Adrenal gland (tissue), 5 donors: ENCODE results near the gene FBXL7.

Experiments used
- POLR2A ChIP-seq, 2 donors: fragments of 450-650 bp; IDR thresholded peaks; one replicate each; pipeline ENCODE4 v1.6.1; 2017; ENCODE audit warnings: antibody characterized with exemption in 2 of 2, mild to moderate bottlenecking in 2 of 2, moderate library complexity in 1 of 2
- TF ChIP-seq, protein P1 (sequence below), 6 experiments: fragments of 450-650 bp in 4 of 6; fragments of 200-600 bp in 2 of 6; sonication (generic) in 1 of 6; IDR thresholded peaks; 1 replicate in 5 of 6; 2 replicates in 1 of 6; pipeline versions ENCODE4 v1.5.1 to v1.8.0; 2016 to 2021; ENCODE audit warnings: antibody characterized with exemption in 6 of 6, mild to moderate bottlenecking in 2 of 6, moderate library complexity in 1 of 6
- donor health status: DM: no; HTN: no; CAD: no.

DNA sequence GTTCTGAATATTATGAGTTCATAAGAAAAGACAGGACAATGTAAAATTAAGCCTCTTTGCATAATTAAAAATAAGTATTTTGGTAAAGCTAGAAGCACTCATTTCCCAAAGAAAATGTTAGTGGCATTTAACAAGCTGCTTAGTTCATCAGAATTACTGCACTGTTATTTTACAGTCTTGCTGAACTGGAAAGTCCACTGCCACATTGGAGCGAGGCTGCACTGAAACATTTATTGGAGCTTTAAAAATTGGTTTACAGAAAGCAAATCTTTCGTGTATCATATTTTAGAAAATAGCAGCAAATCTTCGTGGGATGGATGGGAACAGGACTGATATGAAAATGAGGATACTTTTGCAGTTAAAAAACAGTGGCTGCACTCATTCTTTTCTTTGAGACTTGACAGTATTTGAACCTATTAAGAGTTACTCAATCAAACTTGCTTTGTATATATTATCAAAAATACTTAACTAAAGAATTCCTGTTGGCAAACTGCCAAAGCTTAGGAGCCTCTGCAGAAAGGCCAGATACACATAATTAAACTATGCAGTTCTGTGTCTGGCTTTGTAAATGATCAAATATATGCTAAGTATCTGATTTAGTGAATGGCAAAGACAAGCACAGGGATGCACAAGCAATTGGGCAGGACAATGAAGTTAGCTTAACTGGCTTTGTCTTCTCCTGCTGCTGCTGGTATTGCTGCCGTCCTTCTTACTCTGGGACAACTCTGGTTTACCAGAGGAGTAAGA lies 16.5 kb upstream of the FBXL7 start:
- TF ChIP-seq, protein P1, sequence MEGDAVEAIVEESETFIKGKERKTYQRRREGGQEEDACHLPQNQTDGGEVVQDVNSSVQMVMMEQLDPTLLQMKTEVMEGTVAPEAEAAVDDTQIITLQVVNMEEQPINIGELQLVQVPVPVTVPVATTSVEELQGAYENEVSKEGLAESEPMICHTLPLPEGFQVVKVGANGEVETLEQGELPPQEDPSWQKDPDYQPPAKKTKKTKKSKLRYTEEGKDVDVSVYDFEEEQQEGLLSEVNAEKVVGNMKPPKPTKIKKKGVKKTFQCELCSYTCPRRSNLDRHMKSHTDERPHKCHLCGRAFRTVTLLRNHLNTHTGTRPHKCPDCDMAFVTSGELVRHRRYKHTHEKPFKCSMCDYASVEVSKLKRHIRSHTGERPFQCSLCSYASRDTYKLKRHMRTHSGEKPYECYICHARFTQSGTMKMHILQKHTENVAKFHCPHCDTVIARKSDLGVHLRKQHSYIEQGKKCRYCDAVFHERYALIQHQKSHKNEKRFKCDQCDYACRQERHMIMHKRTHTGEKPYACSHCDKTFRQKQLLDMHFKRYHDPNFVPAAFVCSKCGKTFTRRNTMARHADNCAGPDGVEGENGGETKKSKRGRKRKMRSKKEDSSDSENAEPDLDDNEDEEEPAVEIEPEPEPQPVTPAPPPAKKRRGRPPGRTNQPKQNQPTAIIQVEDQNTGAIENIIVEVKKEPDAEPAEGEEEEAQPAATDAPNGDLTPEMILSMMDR (IDR thresholded peaks at IDR 0.05) = no peak
- TF ChIP-seq POLR2A (IDR thresholded peaks at IDR 0.05) = no peak
